BJ (cell line): ENCODE data around the gene TNS1. TPM values are rescaled to one million over a fixed set of nuclear protein-coding genes. Genes with fewer than 3 reads are reported as not detected.
"Not testable (repeated sequence)": the region's sequence is repeated elsewhere in the genome, so short reads cannot be mapped to it uniquely, and the experiment has no call there.

Source experiments
- CTCF ChIA-PET: fragments of 350-600 bp; formaldehyde crosslinking; extraction: SDS; loops from one replicate; lab custom pipeline; 2021; ENCODE audit warnings: antibody characterized with exemption, inconsistent platforms; lab: Yijun Ruan, JAX
- POLR2A ChIA-PET: fragments of 300-600 bp; sonication (Branson Sonifier 250); formaldehyde crosslinking; extraction: SDS; loops from one replicate; lab custom pipeline; 2021; ENCODE audit warnings: antibody characterized with exemption; lab: Charles Lee
- DNase-seq: peaks from one replicate; pipeline ENCODE4 v3.0.0-alpha.2; 2011; ENCODE audit warnings: low read depth
- H3K27me3 ChIP-seq: 2 replicates; pipeline ENCODE4 v1.6.0; 2011; ENCODE audit warnings: low read length; ENCODE audit not compliant: control insufficient read depth, insufficient read depth
- H3K36me3 ChIP-seq: 2 replicates; pipeline ENCODE4 v1.5.1; 2011; ENCODE audit warnings: low read length; ENCODE audit not compliant: control insufficient read depth, insufficient read depth
- H3K4me3 ChIP-seq: 2 replicates; pipeline ENCODE4 v1.5.1; 2011; ENCODE audit warnings: low read depth, mild to moderate bottlenecking, control low read depth, low read length
- polyA minus RNA-seq: library from RNA; depleted of rRNA, polyadenylated mRNA; stranded (reverse); fragments of >200 nt; gene quantifications from 2 replicates; pipeline ENCODE4 v1.2.3, GENCODE V29; 2011; rRNA and poly(A)+ RNA removed
- polyA plus RNA-seq: library from polyadenylated mRNA; depleted of rRNA; stranded (reverse); fragments of >200 nt; gene quantifications from 2 replicates; pipeline ENCODE4 v1.2.3, GENCODE V29; 2011; rRNA removed
- TF ChIP-seq, protein P1 (sequence below): IDR thresholded peaks from 2 replicates; pipeline ENCODE4 v1.5.1; 2011; ENCODE audit warnings: low read depth, mild to moderate bottlenecking, control low read depth, inconsistent platforms, low read length, moderate library complexity; ENCODE audit not compliant: insufficient read depth

TNS1 gene
- 20.9 and 35.6 TPM in 2 replicates for polyA plus RNA-seq
- polyA minus RNA-seq, result 64.8 and 99.3 TPM in 2 replicates

DNA sequence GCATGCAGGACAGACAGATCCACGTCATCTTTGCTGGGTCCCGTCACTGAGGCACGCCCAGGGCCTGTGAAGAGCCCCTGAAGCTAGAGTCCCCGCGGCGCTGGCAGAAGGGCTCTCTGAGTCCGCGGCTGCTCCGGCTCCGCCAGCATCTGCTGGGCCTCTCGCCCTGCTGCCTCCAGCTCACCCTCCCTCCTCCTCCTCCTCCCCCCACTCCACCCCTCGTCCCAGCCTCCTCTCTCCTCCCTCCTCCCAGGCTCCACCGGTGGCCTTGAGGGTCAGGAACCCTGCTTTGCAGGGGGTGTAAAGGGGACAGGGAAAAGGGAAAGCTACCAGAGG, at the start of gene TNS1:
TSS of gene TNS1 (minus strand) at position 151 of the 336 bp plus-strand sequence. CDS start at position 28, 123 bp downstream.
- Histone ChIP-seq H3K27me3 (no peaks in the 10 kb centered on the region), H3K36me3 (no peaks in the 10 kb centered on the region), H3K4me3 (peak within 1 kb of the TSS; percentile 74)
- CTCF ChIA-PET, result interaction anchor here (0.6 to 3.1 kb wide), 8 partner anchors 9 to 1358 kb away, joined by 3 to 9 read pairs (median 4); no protein-coding TSS in a partner anchor
- POLR2A ChIA-PET, result no interaction called here
- TF ChIP-seq, protein P1, sequence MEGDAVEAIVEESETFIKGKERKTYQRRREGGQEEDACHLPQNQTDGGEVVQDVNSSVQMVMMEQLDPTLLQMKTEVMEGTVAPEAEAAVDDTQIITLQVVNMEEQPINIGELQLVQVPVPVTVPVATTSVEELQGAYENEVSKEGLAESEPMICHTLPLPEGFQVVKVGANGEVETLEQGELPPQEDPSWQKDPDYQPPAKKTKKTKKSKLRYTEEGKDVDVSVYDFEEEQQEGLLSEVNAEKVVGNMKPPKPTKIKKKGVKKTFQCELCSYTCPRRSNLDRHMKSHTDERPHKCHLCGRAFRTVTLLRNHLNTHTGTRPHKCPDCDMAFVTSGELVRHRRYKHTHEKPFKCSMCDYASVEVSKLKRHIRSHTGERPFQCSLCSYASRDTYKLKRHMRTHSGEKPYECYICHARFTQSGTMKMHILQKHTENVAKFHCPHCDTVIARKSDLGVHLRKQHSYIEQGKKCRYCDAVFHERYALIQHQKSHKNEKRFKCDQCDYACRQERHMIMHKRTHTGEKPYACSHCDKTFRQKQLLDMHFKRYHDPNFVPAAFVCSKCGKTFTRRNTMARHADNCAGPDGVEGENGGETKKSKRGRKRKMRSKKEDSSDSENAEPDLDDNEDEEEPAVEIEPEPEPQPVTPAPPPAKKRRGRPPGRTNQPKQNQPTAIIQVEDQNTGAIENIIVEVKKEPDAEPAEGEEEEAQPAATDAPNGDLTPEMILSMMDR, result no peak
- no peak for DNase-seq

DNA sequence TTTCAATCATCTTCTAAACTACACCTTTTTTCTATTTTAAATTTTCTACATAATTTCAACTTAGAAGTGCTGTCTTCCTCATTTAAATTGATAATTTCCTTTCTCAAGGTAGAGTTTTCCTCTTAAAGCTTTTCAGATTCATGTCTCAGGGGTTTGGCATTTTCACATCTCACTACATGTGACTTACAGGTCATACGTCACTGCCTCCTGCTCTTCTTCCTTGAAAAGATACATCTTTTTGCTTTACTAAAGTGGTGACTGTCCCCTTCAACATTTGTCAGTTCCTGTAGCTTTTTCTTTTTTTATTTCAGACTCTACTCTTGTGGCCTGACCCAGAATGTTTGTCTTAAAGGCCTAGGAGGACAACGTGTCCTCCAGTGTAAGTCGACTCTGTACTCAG, 49.1 kb upstream of the TNS1 start:
- H3K27me3 ChIP-seq, result peaks cover 10% of the 10 kb centered on the region
- no peak overlapping the region for H3K4me3 ChIP-seq
- no peaks in the 10 kb centered on the region for H3K36me3 ChIP-seq
- DNase-seq, result no peak
- ChIA-PET POLR2A (no interaction called here), CTCF (interaction anchor here (1.4 to 2.1 kb wide), 3 partner anchors 17 to 58 kb away, joined by 4 to 6 read pairs (median 4); partner anchors contain the start of gene RUFY4)
- TF ChIP-seq, protein P1, result no peak

DNA sequence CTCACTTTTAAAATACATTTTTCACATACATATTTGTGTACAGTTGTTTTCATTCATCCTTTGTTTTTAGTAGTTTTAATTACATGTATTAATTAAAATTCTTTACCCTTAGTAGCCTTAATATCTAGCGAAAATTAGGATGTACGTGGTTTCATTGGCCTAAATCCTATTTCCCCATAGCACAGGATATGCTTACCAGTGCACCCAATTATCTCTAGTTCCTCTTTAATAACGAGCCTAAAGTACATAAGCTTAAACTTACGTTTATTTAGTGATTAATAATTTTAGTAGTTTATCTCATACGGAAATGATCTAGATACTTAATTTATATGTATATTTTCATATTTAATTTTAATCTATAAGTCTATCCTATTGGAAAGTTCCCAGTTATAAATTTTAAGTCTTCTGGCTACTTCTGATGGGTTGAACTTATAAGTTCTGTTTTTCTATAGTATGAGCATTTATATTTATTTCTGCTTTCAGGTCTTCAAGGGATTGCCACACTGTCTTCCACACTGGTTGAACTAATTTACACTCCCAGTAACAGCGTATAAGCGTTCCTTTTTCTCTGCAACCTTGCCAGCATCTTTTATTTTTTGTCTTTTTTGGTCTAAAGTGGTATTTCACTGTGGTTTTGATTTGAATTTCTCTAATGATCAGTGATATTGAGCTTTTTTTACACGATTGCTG, 44.9 kb upstream of the TNS1 start:
- Histone ChIP-seq H3K27me3 (peaks cover 18% of the 10 kb centered on the region), H3K4me3 (no peak overlapping the region), H3K36me3 (no peaks in the 10 kb centered on the region)
- TF ChIP-seq, protein P1, result no peak
- CTCF ChIA-PET, result interaction anchor here (1.8 kb wide), 1 partner anchor 21 kb away, joined by 6 read pairs; the partner anchor contains the start of gene RUFY4
- POLR2A ChIA-PET, result no interaction called here
- DNase-seq, result no peak

DNA sequence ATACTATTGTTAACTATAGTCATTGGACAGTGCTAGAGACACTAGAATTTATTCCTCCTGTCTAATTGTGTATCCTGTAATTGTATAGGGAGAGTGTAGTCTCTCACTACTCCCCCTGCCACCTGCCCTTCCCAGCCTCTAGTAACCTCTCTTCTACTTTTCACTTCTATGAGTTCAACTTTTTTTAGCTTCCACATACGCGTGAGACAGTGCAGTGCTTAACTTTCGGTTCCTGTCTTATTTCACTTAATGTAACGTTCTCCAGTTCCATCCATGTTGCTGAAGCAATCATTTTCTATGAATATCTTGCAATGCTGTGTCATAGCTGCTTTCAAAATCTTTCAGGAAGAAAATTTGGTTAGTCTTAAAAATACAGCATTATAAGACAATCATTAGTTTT, 43.4 kb upstream of the TNS1 start:
- DNase-seq, result no peak
- ChIA-PET POLR2A (no interaction called here), CTCF (interaction anchor here (1.0 to 6.6 kb wide), 4 partner anchors 11 to 260 kb away, joined by 5 to 38 read pairs (median 6); partner anchors contain the start of gene RUFY4)
- TF ChIP-seq, protein P1, result no peak
- no peak overlapping the region for H3K4me3 ChIP-seq
- H3K36me3 ChIP-seq, result no peaks in the 10 kb centered on the region
- peaks cover 18% of the 10 kb centered on the region for H3K27me3 ChIP-seq

DNA sequence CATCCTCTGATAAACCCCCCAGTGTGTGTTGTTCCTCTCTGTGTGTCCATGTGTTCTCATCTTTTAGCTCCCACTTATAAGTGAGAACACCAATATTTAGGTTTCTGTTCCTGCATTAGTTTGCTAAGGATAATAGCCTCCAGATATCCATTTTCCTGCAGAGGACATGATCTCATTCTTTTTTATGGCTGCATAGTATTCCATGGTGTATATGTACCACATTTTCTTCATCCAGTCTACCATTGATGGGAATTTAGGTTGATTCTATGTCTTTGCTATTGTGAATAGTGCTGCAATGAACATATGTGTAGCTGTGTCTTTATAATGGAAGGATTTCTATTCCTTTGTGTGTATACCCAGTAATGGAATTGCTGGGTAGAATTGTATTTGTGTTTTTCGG, 41.8 kb upstream of the TNS1 start:
- POLR2A ChIA-PET, DNase-seq, H3K4me3 ChIP-seq, H3K36me3 ChIP-seq: not testable (repeated sequence)
- H3K27me3 ChIP-seq, result peaks cover 21% of the 10 kb centered on the region
- CTCF ChIA-PET, result interaction anchor here (0.9 to 6.6 kb wide), 5 partner anchors 12 to 259 kb away, joined by 3 to 38 read pairs (median 4); partner anchors contain the start of gene RUFY4
